Right lobe of liver (tissue), 6 donors: Measurements from ENCODE around the gene NDUFA5. TPM values are rescaled to one million over a fixed set of nuclear protein-coding genes. Genes with fewer than 3 reads are reported as not detected.
A peak's percentile ranks its signal among the peaks of the same experiment; 100 is the strongest.

Source experiments
- ATAC-seq, 4 donors: fragments of 200-7000 bp; cut with Tn5 transposase; one replicate each; pipeline ENCODE4 v1.9.1; 2020; ENCODE audit warnings: mild to moderate bottlenecking in 4 of 4, moderate library complexity in 4 of 4
- DNase-seq, 3 donors: peaks; one replicate each; pipeline ENCODE4 v3.0.0-alpha.2; 2020
- H3K27ac ChIP-seq, 3 donors: fragments of 200-600 bp; one replicate each; pipeline ENCODE4 v1.8.0; 2022
- H3K27me3 ChIP-seq, 2 donors: fragments of 200-600 bp; one replicate each; pipeline ENCODE4 v1.8.0; 2022
- H3K36me3 ChIP-seq, 4 donors: fragments of 200-600 bp; sonication (generic) in 1 of 4; one replicate each; pipeline versions ENCODE4 v1.5.1 to v1.8.0; 2017 to 2022; ENCODE audit warnings: control low read depth in 1 of 4
- H3K4me1 ChIP-seq, 4 donors: fragments of 200-600 bp; sonication (generic) in 1 of 4; one replicate each; pipeline versions ENCODE4 v1.5.1 to v1.8.0; 2017 to 2022; ENCODE audit warnings: control low read depth in 1 of 4
- H3K4me3 ChIP-seq, 3 donors: fragments of 200-600 bp; one replicate each; pipeline ENCODE4 v1.8.0; 2022
- H3K9me3 ChIP-seq, 4 donors: fragments of 200-600 bp; sonication (generic) in 1 of 4; one replicate each; pipeline versions ENCODE4 v1.5.1 to v1.8.0; 2017 to 2022; ENCODE audit warnings: control low read depth in 1 of 4
- CTCF ChIP-seq, 4 donors: fragments of 200-600 bp in 3 of 4; fragments of 450-650 bp in 1 of 4; IDR thresholded peaks; one replicate each; pipeline versions ENCODE4 v1.5.1 to v1.8.0; 2016 to 2022; ENCODE audit warnings: antibody characterized with exemption in 4 of 4, mild to moderate bottlenecking in 2 of 4
- POLR2A ChIP-seq: fragments of 450-650 bp; IDR thresholded peaks from one replicate; pipeline ENCODE4 v1.6.1; 2017; ENCODE audit warnings: antibody characterized with exemption, mild to moderate bottlenecking
- WGBS: methylation state at CpG from one replicate; pipeline ENCODE4 v1.1.6; 2018; ENCODE audit warnings: low coverage, low lambda C conversion rate; ENCODE audit not compliant: insufficient coverage; ENCODE audit errors: missing lambda C conversion rate; 5-methylcytosine and 5-hydroxymethylcytosine counted together
- intact Hi-C, 2 donors: fragments of 100-400 bp; cut with DNase I; formaldehyde crosslinking; loops; one replicate each; pipeline versions ENCODE4 v1.11.2 to v1.14.1; 2022
- total RNA-seq, 6 experiments: library from RNA; depleted of rRNA in 2 of 6; stranded (reverse); fragments of >200 nt in 2 of 6; fragmentation: NEBNext Ultra II Directional in 3 of 6; extraction: Animal tissue kit (Norgen Biotek cat#: 25700) in 3 of 6; gene quantifications; one replicate each; pipeline versions ENCODE4 v1.1.0 to v1.2.4, GENCODE V29; 2016 to 2023
- donor health status: DM: no; HTN: yes; CAD: no.
- donor health status: DM: no; HTN: no; CAD: no.
- donor health status: DM: no; HTN: no; CAD: no.
- donor health status: DM: no; HTN: yes; CAD: no.
- donor health status: DM: no; HTN: yes; CAD: no.

NDUFA5 gene
- total RNA-seq, 6 experiments from 2014 or later: 23.4 to 50.4 (median 44.0) TPM

GRCh38 chr7:123569352-123570010, 11.9 kb upstream of the NDUFA5 start:
- H3K27me3 ChIP-seq: no peaks in the 10 kb centered on the region
- DNase-seq (no peak), ATAC-seq (no peak)
- no peak for TF ChIP-seq CTCF (IDR thresholded peaks at IDR 0.05)
- TF ChIP-seq POLR2A: no peak
- no peak overlapping the region for H3K4me3 ChIP-seq
- no peak overlapping the region for H3K27ac ChIP-seq
- intact Hi-C loops: no loop called here
- H3K9me3 ChIP-seq: no peaks in the 10 kb centered on the region
- 47% methylated on average over 2 of the region's 2 CpGs for WGBS
- no peaks in the 10 kb centered on the region for H3K4me1 ChIP-seq
- H3K36me3 ChIP-seq: no peaks in the 10 kb centered on the region

DNA sequence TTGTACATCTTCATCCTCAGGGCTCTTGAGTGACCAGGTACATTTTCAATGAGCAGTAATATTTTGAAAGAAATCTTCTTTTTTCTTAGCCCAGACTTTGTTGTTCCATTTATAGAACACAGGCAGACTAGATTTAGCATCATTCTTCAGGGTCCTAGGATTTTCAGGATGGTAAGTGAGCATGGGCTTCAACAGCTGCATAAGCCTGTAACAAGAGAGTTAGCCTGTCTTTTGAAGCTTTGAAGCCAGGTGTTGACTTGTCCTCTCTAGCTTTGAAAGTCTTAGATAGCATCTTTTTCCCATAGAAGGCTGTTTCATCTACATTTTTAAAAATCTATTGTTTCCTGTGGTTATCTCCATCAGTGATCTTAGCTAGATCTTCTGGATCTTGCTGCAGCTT, 4.5 kb upstream of the NDUFA5 start:
- no peaks in the 10 kb centered on the region for H3K9me3 ChIP-seq
- no peak overlapping the region for H3K27ac ChIP-seq
- H3K27me3 ChIP-seq: no peaks in the 10 kb centered on the region
- ATAC-seq: no peak
- H3K4me3 ChIP-seq: no peak overlapping the region
- TF ChIP-seq POLR2A: no peak
- no peaks in the 10 kb centered on the region for H3K36me3 ChIP-seq
- intact Hi-C loops: no loop called here
- no peaks in the 10 kb centered on the region for H3K4me1 ChIP-seq
- no peak for DNase-seq

DNA sequence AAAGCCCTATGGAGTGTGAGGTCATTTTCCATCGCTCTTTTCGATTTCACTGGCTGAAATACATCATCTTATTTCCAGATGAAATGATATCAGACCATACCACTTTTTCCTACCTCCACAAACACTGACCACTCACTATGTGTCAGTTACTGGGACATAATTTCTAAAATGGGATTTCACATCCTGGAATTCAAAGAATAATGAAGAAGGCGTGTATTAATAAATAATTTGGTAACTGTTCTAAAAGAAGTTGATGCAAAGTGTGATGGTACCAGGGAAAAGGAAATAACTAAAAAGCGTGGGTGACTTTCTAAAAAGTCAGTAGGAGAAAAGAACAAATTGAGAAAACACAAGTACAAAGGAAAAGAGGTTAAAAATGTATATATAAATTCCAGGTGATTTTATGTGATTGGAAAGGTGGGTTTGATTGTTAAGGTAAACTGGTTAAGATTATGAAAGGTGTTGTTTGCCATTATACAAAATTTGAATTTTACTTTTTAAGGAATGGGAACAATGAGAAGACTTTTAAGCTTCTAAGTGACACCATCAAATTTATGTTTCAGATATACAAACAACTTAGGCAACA, 764 bp upstream of the NDUFA5 start:
- Histone ChIP-seq H3K4me1 (peaks cover 0 to 8% (median 0%) of the 10 kb centered on the region in 4 donors), H3K9me3 (no peaks in the 10 kb centered on the region), H3K36me3 (peaks cover 0 to 3% (median 0%) of the 10 kb centered on the region in 4 donors), H3K4me3 (peak overlapping the region; percentile 67 to 92 (median 73)), H3K27ac (peak overlapping the region; percentile 33 to 82 (median 41)), H3K27me3 (no peaks in the 10 kb centered on the region)
- 49% methylated on average over 4 of the region's 4 CpGs for WGBS
- DNase-seq (no peak), ATAC-seq (no peak)
- TF ChIP-seq CTCF (IDR thresholded peaks at IDR 0.05) (no peak), POLR2A (no peak)
- intact Hi-C loops: no loop called here

- Histone ChIP-seq H3K9me3 (no peaks in the 10 kb centered on the region), H3K27me3 (no peaks in the 10 kb centered on the region), H3K4me3 (peak overlapping the region; percentile 67 to 92 (median 73)), H3K4me1 (peaks cover 0 to 8% (median 0%) of the 10 kb centered on the region in 4 donors), H3K27ac (peak overlapping the region; percentile 81 to 92 (median 82)), H3K36me3 (peaks cover 0 to 3% (median 0%) of the 10 kb centered on the region in 4 donors)
- intact Hi-C loops: no loop called here
- 2% methylated on average over 12 of the region's 12 CpGs for WGBS
- DNase-seq (no peak), ATAC-seq (peak; percentile 8 to 32 (median 20))
- no peak for TF ChIP-seq POLR2A
- no peak for TF ChIP-seq CTCF (IDR thresholded peaks at IDR 0.05)
These were observed 611 bp downstream of the NDUFA5 start for GRCh38 chr7:123557016-123557397.

DNA sequence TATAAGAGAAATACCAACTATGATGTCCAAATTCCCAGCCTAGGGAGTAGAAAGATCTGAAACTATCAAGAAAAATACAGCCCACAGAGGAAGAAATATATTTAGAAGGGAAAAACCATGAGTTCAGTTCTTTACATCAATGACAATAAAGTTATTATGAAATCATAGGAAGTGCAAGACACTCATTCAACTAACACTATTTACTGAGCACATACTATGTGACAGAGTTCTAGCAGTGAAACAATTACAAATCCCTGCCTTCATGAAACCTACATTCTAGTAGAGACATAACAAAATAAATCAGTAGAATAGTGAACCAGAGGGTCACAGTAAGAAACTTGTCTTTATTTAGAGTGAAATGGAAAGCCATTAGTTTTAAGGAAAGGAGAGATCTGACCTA, 2.1 kb downstream of the NDUFA5 start:
- Histone ChIP-seq H3K36me3 (peaks cover 0 to 3% (median 0%) of the 10 kb centered on the region in 4 donors), H3K27ac (no peak overlapping the region), H3K4me1 (peaks cover 0 to 8% (median 0%) of the 10 kb centered on the region in 4 donors), H3K4me3 (no peak overlapping the region), H3K27me3 (no peaks in the 10 kb centered on the region), H3K9me3 (no peaks in the 10 kb centered on the region)
- ATAC-seq (no peak), DNase-seq (no peak)
- TF ChIP-seq CTCF (IDR thresholded peaks at IDR 0.05) (no peak), POLR2A (no peak)
- intact Hi-C loops: no loop called here
